ENCODE measurements around the gene KRTAP10-9.
A peak's percentile ranks its signal among the peaks of the same experiment; 100 is the strongest.
"Not testable (repeated sequence)": the region's sequence is repeated elsewhere in the genome, so short reads cannot be mapped to it uniquely, and the experiment has no call there.

The KRTAP10-9 gene, protein sequence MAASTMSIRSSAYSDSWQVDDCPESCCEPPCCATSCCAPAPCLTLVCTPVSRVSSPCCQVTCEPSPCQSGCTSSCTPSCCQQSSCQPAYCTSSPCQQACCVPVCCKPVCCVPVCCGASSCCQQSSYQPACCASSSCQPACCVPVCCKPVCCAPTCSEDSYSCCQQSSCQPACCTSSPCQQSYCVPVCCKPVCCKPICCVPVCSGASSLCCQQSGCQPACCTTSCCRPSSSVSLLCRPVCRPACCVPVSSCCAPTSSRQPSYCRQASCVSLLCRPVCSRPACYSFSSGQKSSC

DNA sequence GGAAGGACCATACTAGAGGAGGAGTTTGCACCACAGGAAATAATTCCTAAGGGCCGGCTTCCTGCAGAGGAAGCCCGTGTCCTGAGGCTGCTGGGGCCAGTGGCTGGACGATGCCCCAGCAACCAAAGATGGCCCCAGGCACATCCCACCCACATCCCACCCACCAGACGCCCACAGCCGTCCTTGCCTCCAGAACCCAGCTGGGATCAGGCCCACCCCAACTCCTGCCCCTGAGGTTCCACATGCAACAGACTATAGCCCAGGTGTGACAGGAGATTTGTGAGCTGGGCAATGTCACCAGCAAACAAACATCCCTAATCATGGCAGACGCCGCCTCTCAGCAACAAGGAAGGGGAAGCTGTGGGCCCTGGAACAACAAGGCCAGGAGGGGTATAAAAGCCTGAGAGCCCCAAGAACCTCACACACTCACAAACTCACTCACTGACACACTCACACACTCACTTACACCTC, at the start of gene KRTAP10-9:
TSS of gene KRTAP10-9 (plus strand) at position 421 of the 471 bp plus-strand sequence. CDS start 79 bp downstream, outside the sequence.
- DNase-seq (ENCODE audit: low read depth in 2 of 3, low spot score in 1 of 3): no peak

DNA sequence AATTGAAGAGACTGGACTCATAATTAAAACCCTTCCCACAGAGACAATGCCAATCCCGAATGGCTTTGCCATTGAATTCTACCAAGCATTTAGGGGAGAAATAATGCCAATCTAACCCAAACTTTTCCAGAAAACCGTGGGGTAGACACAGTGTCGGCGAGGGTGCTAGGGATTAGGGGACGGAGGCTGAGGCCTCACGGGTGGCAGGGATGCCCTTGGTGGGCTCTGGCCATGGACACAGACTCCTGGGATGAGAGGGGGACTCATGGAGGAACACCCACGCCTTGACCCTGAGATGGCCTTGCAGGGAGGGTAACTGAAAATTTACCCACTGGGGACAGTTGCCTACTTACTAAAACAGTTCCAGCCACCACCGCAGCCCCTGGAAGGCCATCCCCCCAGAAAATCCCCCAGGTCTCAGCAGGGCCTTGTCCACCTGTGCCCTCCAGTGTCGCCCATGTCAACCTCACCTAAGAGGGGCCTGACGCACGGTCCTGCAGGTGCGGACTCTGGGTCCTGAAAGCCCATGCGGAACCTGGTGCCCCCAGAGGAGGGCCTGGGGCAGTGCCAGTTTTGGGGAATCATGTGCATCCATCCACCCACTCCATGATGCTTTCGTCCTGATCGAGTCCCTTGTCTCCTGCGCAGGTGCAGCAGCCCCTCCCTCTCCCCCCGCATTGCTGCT, 48.4 kb upstream of the KRTAP10-9 start:
- no peak for DNase-seq (ENCODE audit: low read depth in 2 of 3, low spot score in 1 of 3)

DNA sequence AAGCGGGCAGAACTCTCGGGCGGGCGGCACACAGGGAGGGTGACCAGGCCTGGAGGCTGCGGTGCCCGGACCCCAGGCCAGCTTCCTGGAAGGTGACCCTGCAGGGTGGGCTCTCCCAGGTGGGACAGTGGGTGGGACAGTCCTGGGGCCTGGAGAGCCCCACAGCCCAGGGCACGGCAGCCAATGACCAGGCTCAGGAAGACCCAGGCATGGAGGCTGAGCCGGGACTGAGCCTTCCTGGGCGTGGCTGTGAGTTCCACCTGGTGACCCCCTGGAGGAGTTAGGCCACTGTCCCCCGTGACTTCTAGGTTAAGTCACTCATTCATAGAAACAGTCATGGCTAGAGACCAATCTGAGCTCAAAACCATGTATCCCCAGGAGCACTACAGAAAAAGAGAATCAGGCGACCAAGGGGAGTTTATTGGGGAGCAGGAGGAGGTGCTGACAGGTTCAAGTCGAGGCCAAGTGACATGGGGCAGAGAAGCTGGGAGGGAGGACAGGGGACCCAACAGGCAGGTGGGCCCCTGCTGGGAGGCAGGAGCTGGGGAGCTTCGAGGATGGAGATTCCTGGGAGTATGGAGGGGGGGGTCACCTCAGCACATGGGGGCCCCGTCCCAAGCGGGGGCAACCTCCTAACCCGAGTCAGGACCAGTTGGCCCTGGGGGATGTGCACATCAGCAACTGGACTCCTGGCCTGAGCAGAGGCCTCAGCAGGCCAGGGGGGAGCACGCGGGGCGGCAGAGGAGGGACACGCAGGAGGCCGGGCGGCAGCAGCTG, 47.6 kb upstream of the KRTAP10-9 start:
- no peak for DNase-seq (ENCODE audit: low read depth in 2 of 3, low spot score in 1 of 3)

DNA sequence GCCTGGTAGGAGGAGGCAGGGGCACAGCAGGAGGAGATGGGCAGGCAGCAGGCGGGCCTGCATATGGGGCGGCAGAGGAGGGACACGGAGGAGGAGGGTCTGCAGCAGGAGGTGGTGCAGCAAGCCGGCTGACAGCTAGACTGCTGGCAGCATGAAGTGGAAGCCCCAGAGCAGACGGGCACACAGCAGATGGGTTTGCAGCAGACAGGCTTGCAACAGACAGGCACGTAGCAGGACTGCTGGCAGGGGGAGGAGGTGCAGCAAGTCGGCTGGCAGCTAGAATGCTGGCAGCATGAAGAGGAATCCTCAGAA, 47.1 kb upstream of the KRTAP10-9 start:
- DNase-seq (ENCODE audit: low read depth in 2 of 3, low spot score in 1 of 3): no peak

DNA sequence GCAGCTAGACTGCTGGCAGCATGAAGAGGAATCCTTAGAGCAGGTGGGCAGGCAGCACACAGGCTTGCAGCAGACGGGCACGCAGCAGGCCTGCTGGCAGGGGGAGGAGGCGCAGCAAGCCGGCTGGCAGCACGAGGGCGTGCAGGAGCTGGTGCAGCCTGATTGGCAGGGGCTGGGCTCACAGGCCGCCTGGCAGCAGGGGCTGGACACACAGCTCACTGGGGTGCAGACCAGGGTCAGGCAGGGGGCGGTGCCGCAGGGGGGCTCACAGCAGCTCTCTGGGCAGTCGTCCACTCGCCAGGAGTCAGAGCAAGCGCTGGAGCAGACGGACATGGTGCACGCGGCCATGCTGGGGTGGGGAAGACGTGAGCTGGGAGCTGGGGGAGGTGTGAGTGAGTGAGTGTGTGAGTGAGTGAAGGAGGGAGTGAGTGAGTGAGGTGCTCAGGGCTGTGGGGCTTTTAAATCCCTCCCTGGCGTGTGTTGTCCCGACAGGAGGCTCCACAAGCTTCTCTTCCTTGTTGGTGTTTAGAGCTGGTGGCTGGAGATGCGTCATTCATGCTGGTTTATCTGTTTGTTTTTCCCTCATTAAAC, 46.6 kb upstream of the KRTAP10-9 start, which contains the start of gene KRTAP10-5:
TSS of gene KRTAP10-5 (minus strand) at position 374 of the 591 bp plus-strand sequence. CDS start at position 348, 26 bp downstream.
- DNase-seq (ENCODE audit: low read depth in 2 of 3, low spot score in 1 of 3): not testable (repeated sequence)

DNA sequence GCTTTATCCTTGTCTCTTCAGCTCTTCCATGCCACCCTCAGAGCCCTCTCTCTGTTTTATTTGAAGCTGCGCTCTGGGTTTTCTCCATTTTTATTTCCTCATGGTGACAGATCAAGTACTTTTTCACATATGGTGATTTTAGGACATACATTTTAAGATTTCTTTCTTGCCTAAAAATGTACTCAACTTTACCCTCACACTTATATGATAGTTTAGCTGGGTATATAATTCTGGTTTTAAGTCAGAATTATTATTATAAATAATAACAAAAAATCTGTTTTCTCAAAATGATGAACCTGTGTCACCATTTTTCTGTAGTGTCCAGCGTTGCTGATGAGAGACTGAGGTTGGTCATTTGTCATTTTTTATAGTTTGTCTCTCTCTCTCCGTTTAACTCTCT, 45.7 kb upstream of the KRTAP10-9 start:
- DNase-seq (ENCODE audit: low read depth in 2 of 3, low spot score in 1 of 3): no peak

DNA sequence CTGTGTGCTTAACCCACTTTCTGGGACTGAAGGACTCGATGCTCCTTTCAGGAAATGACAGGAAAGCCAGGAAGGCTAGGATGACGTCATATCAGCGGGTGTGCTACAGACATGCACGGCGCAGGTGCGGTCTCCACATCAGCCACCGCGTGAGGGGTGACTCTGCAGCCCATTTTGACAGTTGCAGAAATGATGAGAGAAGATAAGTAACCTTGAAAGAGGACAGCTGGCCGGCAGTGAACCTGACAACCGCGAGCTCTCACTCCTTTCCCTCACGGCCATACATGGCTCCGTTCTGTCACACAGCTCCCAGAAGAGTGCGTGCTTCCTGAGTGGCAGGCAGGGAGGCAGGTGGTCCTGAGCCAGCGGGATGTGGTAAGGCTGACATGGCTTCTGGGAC, 44.8 kb upstream of the KRTAP10-9 start:
- no peak for DNase-seq (ENCODE audit: low read depth in 2 of 3, low spot score in 1 of 3)

DNA sequence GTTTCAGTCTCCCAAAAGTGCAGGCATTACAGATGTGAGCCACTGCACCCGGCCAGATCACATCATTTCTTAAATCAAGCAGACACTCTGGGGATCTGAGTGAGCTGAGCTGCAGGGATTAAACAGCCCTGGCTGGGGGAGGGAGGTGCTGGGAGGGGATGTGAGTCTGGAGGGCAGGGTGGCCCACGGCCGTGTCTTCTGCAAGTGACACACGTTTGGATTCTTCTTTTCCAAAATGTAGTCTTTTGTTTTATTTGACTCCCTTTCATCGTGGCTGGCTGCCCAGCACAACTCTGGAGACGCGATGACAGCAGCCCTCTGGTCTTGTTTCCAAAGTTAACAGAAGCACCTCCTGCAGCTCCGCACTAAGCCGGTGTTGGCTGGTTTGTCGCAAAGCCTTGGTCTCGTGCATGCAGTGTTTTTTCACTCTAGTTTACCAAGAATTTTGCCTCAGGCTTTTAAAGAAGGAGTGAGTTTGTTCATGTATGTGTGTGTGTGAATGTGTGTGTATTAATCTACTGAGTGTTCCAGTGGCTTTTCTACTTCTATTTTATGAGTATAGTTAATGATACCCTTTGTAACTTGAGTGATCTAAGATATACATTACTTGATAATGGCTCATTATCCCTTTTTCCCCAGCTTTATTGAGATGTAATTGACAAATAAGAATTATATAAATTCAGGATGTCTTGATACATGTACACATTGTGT, 43.6 kb upstream of the KRTAP10-9 start:
- no peak for DNase-seq (ENCODE audit: low read depth in 2 of 3, low spot score in 1 of 3)

DNA sequence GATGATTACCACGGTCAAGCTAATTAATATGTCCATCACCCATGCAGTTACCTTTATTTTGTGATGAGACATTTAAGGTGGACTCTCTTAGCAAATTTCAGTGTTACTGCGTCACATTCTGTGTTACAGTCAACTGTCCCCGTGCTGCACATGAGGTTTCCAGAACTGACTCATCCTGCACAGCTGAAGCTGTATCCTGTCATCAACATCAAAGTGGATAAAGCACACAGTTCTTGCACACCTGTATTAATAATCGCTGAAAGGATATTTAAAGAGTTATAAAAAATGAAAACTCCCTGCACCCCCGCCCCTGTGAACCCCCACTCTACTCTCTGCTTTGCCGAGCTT, 43.1 kb upstream of the KRTAP10-9 start:
- peak; percentile 9 to 21 (median 21) for DNase-seq (ENCODE audit: low read depth in 2 of 3, low spot score in 1 of 3)

DNA sequence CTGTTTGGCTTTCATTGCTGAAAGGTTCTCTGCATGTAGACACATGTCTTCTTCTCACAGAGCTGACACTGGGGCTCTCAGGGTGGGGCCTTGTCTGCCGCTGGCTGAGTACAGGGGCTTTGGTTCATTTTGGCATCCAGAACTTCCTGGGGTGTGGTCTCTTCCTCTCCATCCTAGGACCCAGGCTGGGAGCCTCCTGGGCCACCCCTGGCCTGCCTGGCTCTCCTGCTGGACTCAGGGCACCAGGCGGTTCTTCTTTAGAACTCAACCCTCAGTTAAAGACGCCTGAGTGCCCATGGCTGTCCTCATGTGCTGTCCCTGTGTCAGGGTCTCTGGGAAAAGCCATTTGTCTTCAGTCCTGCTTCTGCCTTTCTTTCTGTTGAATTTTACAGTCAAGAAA, 41.0 kb upstream of the KRTAP10-9 start:
- DNase-seq (ENCODE audit: low read depth in 2 of 3, low spot score in 1 of 3): no peak

DNA sequence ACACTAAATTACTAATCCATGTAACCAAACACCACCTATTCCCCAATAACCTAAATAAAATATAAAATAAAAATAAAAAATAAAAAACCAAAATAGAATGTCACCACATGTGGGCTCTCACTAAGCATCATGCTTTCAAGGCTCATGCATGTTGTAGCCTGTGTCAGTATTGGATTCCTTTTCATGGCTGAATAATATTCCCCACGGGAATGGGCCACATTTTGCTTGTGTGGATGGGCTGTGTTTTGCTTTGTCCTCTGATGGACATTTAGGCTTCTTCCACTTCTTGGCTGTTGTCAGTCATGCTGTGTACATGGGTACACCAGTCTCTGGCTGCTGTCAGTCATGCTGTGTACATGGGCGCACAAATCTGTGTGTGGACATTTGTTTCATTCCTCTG, 37.8 kb upstream of the KRTAP10-9 start:
- no peak for DNase-seq (ENCODE audit: low read depth in 2 of 3, low spot score in 1 of 3)

DNA sequence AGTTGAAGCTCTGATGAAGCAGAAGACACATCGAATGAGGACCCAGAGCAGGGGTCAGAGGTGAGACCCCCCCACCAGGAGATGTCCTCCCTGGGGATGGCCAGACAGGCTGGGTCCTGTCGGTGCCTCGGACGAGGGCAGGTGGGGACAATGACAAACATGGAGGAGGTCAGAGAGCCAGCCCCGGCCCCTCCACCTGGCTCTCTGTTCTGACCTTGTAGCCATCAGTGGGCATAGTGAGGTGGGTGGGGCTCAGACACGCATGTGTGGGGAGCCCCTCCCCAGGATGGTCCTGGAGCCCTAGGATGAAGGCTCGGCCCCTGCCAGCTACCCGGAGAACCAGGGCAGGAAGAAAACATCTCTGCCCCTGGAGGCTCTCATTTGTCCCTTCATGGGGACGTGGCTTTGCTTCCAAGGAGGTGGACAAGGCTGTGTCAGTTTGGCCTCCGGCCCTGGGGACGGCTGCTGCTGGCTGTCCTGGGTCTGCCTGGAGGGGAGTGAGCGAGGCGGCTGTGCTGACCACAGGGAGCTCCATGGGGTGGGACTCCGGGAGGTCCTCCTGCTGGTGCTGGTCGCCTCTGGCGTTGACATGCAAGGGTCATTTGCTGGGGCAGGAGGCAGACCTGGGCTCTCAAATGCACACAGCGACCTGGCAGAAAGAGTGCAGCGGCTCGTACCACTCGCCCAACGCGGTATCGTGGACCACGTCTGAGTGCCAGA, 37.1 kb upstream of the KRTAP10-9 start:
- DNase-seq (ENCODE audit: low read depth in 2 of 3, low spot score in 1 of 3): no peak

DNA sequence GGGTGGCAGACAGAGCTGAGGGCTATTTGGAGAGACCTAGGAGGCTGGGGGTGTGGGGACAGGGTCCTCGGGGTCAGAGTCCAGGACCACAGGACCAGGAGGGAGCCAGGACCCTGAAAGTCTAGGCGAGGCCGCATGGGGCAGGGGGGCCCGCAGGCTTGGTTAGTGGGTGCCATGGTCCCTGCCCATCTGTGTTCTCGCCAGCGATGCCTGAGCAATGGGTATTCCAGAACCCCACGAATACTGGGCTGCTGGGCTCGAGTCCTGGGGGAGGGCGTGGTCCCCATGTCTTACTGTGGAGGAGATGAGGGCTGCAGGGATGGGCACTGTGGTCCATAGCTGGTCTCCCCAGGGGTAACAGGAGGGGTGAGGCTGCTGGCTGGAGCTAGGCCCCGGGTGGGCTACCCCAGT, 36.6 kb upstream of the KRTAP10-9 start:
- no peak for DNase-seq (ENCODE audit: low read depth in 2 of 3, low spot score in 1 of 3)

DNA sequence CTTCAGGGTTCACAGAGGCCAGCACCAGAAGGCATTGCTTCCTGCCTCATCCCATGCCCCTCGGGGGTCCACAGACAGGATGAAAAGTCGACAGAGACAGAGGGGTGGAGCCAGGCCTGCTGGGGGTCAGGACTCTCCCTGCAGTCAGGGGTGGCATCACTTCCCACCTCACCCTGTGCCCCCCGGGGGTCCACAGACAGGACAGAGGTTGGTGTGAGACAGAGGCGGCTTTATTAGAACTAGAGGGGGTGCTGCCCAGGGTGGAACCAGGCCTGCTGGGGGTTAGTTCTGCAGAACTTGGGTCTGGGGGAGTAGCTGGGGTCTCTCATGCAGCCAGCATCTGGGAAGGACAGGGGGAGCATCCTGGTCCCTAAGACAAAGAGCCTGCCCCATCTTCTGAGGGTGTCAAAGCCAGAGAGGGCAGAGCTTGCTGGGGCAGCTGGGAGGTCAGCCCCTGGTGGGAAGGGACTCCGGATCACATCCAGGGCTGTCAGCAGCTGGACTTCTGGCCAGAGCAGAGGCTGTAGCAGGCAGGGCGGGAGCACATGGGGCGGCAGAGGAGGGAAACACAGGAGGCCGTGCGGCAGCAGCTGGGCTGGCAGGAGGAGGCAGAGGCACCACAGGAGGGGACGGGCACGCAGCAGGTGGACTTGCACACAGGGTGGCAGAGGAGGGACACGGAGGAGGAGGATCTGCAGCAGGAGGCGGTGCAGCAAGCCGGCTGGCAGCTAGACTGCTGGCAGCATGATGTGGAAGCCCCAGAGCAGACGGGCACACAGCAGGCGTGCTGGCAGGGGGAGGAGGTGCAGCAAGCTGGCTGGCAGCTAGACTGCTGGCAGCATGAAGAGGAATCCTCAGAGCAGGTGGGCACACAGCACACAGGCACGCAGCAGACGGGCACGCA, 35.7 kb upstream of the KRTAP10-9 start:
- DNase-seq (ENCODE audit: low read depth in 2 of 3, low spot score in 1 of 3): not testable (repeated sequence)

DNA sequence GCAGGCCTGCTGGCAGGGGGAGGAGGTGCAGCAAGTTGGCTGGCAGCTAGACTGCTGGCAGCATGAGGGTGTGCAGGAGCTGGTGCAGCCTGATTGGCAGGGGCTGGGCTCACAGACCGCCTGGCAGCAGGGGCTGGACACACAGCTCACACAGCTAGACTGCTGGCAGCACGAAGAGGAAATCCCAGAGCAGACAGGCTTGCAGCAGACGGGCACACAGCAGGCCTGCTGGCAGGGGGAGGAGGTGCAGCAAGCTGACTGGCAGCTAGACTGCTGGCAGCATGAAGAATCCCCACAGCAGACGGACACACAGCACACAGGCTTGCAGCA, 35.1 kb upstream of the KRTAP10-9 start:
- DNase-seq (ENCODE audit: low read depth in 2 of 3, low spot score in 1 of 3): not testable (repeated sequence)

DNA sequence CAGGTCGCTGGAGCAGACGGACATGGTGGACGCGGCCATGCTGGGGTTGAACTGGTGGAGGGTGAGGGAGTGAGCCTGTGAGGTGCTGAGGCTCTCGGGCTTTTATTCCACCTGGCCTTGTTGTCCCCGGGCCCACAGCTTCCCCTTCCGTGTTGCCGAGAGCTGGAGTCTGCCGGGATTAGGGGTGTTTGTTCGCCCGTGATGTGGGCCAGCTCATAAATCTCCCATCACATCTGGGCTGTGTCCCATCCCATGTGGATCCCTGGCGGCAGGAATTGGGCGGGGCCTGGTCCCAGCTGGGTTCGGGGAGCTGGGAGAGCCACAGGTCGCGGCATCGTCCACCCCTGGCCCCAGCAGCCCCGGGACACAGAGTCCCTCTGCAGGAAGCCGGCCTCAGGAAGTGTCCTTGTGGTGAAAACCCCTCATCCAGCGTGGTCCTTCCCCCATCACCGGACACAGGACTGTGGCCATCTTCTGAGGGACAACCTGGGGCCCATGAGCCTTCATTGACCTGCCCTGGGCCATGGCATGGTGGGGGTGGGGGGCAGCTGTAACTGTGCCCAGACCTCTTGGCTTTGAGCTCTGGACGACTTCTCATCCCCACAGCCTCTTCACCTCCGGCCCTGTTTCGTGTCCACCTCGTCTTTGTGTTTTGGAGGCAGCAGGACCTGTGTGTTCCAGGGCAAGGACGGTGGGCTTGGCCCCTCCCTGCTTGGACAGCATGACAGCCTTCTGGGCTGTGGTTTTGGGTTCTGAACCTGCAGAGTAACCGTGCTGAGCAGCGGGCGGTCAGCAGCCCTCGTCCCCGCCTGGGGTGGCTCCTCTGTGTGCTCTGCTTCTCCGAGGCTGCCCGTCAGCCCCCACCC, 34.2 kb upstream of the KRTAP10-9 start, which contains the start of gene KRTAP10-6:
TSS of gene KRTAP10-6 (minus strand) at position 60 of the 866 bp plus-strand sequence. CDS start at position 39, 21 bp downstream.
- DNase-seq (ENCODE audit: low read depth in 2 of 3, low spot score in 1 of 3): no peak

DNA sequence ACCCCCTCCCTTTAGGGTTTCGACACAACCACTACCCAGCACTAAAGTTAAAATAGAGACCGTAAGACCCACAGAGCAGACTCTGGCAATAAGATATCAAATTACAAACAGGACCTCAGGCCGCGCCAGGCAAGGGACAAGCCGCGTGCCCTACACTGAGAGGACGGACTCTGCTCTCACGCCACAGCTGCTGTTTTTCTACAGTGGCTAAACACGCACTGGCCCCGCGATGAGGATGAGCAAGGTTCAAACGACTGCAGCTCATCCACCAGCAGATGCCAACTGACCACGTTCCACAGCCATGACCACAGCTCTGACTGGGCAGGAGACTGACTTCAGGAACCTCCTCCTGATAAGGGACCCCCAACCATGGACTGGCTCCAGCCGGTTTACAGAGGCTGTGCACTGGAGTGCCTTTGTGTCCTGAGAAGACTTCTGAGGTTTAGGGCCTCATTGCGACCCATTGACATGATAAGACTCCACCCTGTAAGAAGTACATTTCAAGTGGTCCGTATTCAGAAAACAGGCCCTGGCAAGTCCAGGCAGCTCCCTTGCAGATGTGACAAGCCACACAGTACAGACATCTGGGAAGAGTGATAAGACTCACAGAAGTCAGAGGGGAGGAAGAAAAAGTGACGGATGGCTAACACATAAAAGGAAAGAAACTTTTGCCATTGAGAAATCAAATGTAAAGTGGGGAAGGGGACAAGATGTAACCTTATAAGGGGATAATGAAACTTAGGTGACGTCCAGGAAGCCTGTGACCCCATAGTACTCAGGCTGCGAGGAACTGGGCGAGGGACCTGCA, 33.1 kb upstream of the KRTAP10-9 start:
- DNase-seq (ENCODE audit: low read depth in 2 of 3, low spot score in 1 of 3): no peak

All from stimulated activated CD4-positive, alpha-beta T cell treated with anti-CD3 and anti-CD28 coated beads, Interleukin-12 subunit alpha, Interleukin-12 subunit beta, amount 100 ng/mL, for 48 hours (primary cell).